Pancreas (tissue), 10 donors: Measurements from ENCODE around the gene ARL4A. TPM values are rescaled to one million over a fixed set of nuclear protein-coding genes. Genes with fewer than 3 reads are reported as not detected.
"Not testable (repeated sequence)": the region's sequence is repeated elsewhere in the genome, so short reads cannot be mapped to it uniquely, and the experiment has no call there.

Source experiments
- ATAC-seq, 4 donors: fragments of 200-7000 bp; cut with Tn5 transposase; one replicate each; pipeline versions ENCODE4 v1.8.0 to v1.9.1; 2020; ENCODE audit warnings: mild to moderate bottlenecking in 4 of 4, moderate library complexity in 4 of 4
- DNase-seq, 6 donors: peaks; one replicate each; pipeline ENCODE4 v3.0.0-alpha.2; 2020
- FAIRE-seq: peaks from 2 replicates; lab custom pipeline; 2012; peaks lifted over from hg19 to GRCh38; lab: Jason Lieb, UNC
- H3K27ac ChIP-seq, 4 donors: fragments of 200-600 bp; sonication (generic); 1 replicate in 3 of 4; 2 replicates in 1 of 4; pipeline versions ENCODE4 v1.5.0 to v1.8.0; 2020
- H3K27me3 ChIP-seq, 4 donors: fragments of 200-600 bp; one replicate each; pipeline ENCODE4 v1.8.0; 2021
- H3K36me3 ChIP-seq, 3 donors: fragments of 200-600 bp; sonication (generic) in 1 of 3; one replicate each; pipeline versions ENCODE4 v1.5.0 to v1.8.0; 2020 to 2021
- H3K4me1 ChIP-seq, 3 donors: fragments of 200-600 bp; one replicate each; pipeline ENCODE4 v1.8.0; 2021
- H3K4me3 ChIP-seq, 4 donors: fragments of 200-600 bp; sonication (generic) in 2 of 4; one replicate each; pipeline versions ENCODE4 v1.5.0 to v1.8.0; 2020 to 2021
- H3K9me3 ChIP-seq, 4 donors: fragments of 200-600 bp; one replicate each; pipeline ENCODE4 v1.8.0; 2021
- CTCF ChIP-seq, 4 donors: fragments of 200-600 bp; sonication (generic) in 3 of 4; IDR thresholded peaks; one replicate each; pipeline versions ENCODE4 v1.5.0 to v1.8.0; 2021; ENCODE audit warnings: antibody characterized with exemption in 4 of 4
- WGBS, 2 donors: extraction: QIAGEN DNeasy Blood & Tissue Kit; methylation state at CpG; one replicate each; pipeline ENCODE4 v1.1.7; 2013; 5-methylcytosine and 5-hydroxymethylcytosine counted together
- intact Hi-C, 3 donors: fragments of 100-400 bp; cut with DNase I; formaldehyde crosslinking; loops; one replicate each; pipeline versions ENCODE4 v1.11.1 to v1.14.2; 2022
- polyA plus RNA-seq, 2 donors: library from polyadenylated mRNA; stranded (reverse); fragments of 200-250 nt; gene quantifications; one replicate each; pipeline ENCODE4 v1.2.3, GENCODE V29; 2013
- total RNA-seq, 6 donors: library from RNA; stranded (reverse); fragmentation: NEBNext Ultra II Directional in 4 of 6; extraction: Animal tissue kit (Norgen Biotek cat#: 25700) in 4 of 6; gene quantifications; one replicate each; pipeline versions ENCODE4 v1.2.1 to v1.2.4, GENCODE V29; 2021 to 2023
- donor health status: healthy with polysubstance abuse.
- donor health status: DM: no; HTN: no; CAD: no; lungs with moderate emphysema.
- donor health status: DM: no; HTN: no; CAD: no.
- donor health status: control.
- donor health status: control.
- donor health status: Bipolar disorder and iron deficiency.
- donor health status: DM: yes; HTN: yes; CAD: no.
- donor health status: DM: no; HTN: no; CAD: no.
- donor health status: DM: no; HTN: no; CAD: no.
- donor health status: DM: yes; HTN: yes; CAD: no.

Gene ARL4A
- total and polyA plus RNA-seq, 8 donors: 1.9 to 8.6 (median 4.2) TPM

DNA sequence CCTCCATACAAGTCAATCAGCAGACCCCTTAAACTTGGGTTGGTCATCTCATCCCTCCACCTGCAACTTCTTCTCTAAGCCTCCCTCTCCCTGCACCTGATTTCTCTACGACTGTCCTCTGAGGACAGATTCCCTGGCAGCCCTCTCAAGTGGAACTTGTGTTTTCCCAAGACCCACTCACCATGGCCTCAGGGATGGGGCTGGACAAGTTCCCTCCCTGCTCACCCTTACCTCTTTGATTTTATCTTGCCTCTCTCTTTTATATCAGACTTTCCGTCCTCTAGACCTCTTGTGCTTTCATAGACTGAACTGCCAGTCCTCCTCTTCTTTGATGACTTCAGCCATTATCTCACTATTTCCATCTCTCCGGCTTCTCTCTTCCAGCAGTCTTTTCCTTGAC lies 46.2 kb upstream of the ARL4A start:
- DNase-seq (no peak), ATAC-seq (no peak), FAIRE-seq (no peak)
- intact Hi-C loops: loop anchor here in 2 of 3 donors (5.0 to 10.0 kb wide), 2 partner anchors 621 to 624 kb away; no protein-coding TSS in a partner anchor
- WGBS, 2 donors: 78 to 82% methylated on average over 2 to 3 of the region's 3 CpGs
- TF ChIP-seq CTCF (IDR thresholded peaks at IDR 0.05): no peak
- H3K4me1 ChIP-seq: no peaks in the 10 kb centered on the region
- H3K4me3 ChIP-seq: no peak overlapping the region
- no peaks in the 10 kb centered on the region for H3K9me3 ChIP-seq
- H3K36me3 ChIP-seq: no peaks in the 10 kb centered on the region
- H3K27me3 ChIP-seq: peaks cover 0 to 8% (median 0%) of the 10 kb centered on the region in 4 donors
- no peak overlapping the region for H3K27ac ChIP-seq

DNA sequence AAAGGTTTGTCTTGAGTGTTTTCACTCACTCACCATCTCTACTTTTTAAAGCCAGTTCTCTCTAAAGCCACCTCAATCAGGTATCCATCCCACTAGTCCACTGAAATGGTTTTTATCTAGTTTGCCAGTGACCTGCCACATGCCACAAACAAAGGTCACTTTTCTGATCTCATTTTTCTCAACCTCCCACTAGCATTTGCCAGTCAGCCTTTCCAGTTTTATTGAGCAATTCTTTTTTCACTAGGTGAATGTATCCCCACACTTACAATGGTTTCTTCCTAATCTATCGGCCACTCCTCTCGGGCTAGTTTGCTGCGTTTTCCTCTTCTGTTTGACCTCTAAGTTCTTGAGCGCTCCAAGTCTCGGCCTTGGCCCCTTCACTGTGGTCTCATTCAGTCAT lies 44.9 kb upstream of the ARL4A start:
- H3K27ac ChIP-seq: no peak overlapping the region
- peaks cover 0 to 8% (median 0%) of the 10 kb centered on the region in 4 donors for H3K27me3 ChIP-seq
- DNase-seq: no peak
- ATAC-seq: no peak
- H3K9me3 ChIP-seq: no peaks in the 10 kb centered on the region
- FAIRE-seq: no peak
- no peak overlapping the region for H3K4me3 ChIP-seq
- no peaks in the 10 kb centered on the region for H3K4me1 ChIP-seq
- no peaks in the 10 kb centered on the region for H3K36me3 ChIP-seq
- intact Hi-C loops: loop anchor here in 2 of 3 donors (5.0 to 10.0 kb wide), 2 partner anchors 620 to 622 kb away; no protein-coding TSS in a partner anchor
- WGBS, 2 donors: 87 to 93% methylated on average over 5 of the region's 5 CpGs
- no peak for TF ChIP-seq CTCF (IDR thresholded peaks at IDR 0.05)

GRCh38 chr7:12643001-12643643 lies 44.3 kb upstream of the ARL4A start:
- DNase-seq (no peak), ATAC-seq (no peak), FAIRE-seq (no peak)
- 71 to 77% methylated on average over 3 of the region's 3 CpGs for WGBS, 2 donors
- Histone ChIP-seq H3K36me3 (no peaks in the 10 kb centered on the region), H3K4me1 (no peaks in the 10 kb centered on the region), H3K27me3 (peaks cover 0 to 8% (median 0%) of the 10 kb centered on the region in 4 donors), H3K9me3 (no peaks in the 10 kb centered on the region), H3K27ac (no peak overlapping the region), H3K4me3 (no peak overlapping the region)
- TF ChIP-seq CTCF (IDR thresholded peaks at IDR 0.05): no peak
- intact Hi-C loops: loop anchor here in 2 of 3 donors (5.0 to 10.0 kb wide), 2 partner anchors 619 to 622 kb away; no protein-coding TSS in a partner anchor

GRCh38 chr7:12643644-12644043 lies 43.8 kb upstream of the ARL4A start:
- FAIRE-seq (no peak), ATAC-seq (peak in 2 of 4 donors; percentile 32 to 43), DNase-seq (no peak)
- intact Hi-C loops: loop anchor here in 2 of 3 donors (5.0 to 10.0 kb wide), 2 partner anchors 619 to 621 kb away; no protein-coding TSS in a partner anchor
- no peaks in the 10 kb centered on the region for H3K36me3 ChIP-seq
- peaks cover 0 to 8% (median 0%) of the 10 kb centered on the region in 4 donors for H3K27me3 ChIP-seq
- TF ChIP-seq CTCF (IDR thresholded peaks at IDR 0.05): no peak
- WGBS, 2 donors: 84 to 93% methylated on average over 5 of the region's 5 CpGs
- H3K27ac ChIP-seq: no peak overlapping the region
- H3K9me3 ChIP-seq: no peaks in the 10 kb centered on the region
- no peak overlapping the region for H3K4me3 ChIP-seq
- H3K4me1 ChIP-seq: no peaks in the 10 kb centered on the region

GRCh38 chr7:12645212-12645611 lies 42.2 kb upstream of the ARL4A start:
- H3K4me1 ChIP-seq, H3K4me3 ChIP-seq, H3K36me3 ChIP-seq, H3K27me3 ChIP-seq, FAIRE-seq, DNase-seq, H3K27ac ChIP-seq, H3K9me3 ChIP-seq, ATAC-seq: not testable (repeated sequence)
- intact Hi-C loops: loop anchor here in 1 of 3 donors (10.0 kb wide), 1 partner anchor 620 kb away; no protein-coding TSS in a partner anchor
- 70 to 72% methylated on average over 6 of the region's 6 CpGs for WGBS, 2 donors
